ENCODE measurements around the gene GSE1.

Gene GSE1

GRCh38 chr16:85580684-85581083 lies 32.4 kb upstream of the GSE1 start:
- Histone ChIP-seq H3K27me3 (ENCODE audit: control insufficient read depth, low read length) (no peaks in the 10 kb centered on the region), H3K9me3 (ENCODE audit: control insufficient read depth, insufficient read depth, low read length) (no peaks in the 10 kb centered on the region), H3K79me2 (ENCODE audit: control insufficient read depth, low read length) (no peaks in the 10 kb centered on the region), H3K9me2 (replicated peaks; ENCODE audit: control insufficient read depth, low read length) (no peaks in the 10 kb centered on the region), H3K4me1 (ENCODE audit: control insufficient read depth, low read length) (no peaks in the 10 kb centered on the region), H3F3A (ENCODE audit: control insufficient read depth, insufficient read depth) (no peaks in the 10 kb centered on the region), H3K36me3 (ENCODE audit: control insufficient read depth, low read length) (no peaks in the 10 kb centered on the region), H4K20me1 (ENCODE audit: control insufficient read depth, insufficient read depth, low read depth, low read length) (peaks cover 2% of the 10 kb centered on the region; the same call in 1 of the 2 replicates), H3K4me3 (ENCODE audit: low read length) (no peak overlapping the region), H3K27ac (ENCODE audit: low read depth, low read length) (no peak overlapping the region), H3K4me2 (ENCODE audit: low read length) (no peak overlapping the region)
- TF ChIP-seq, protein P1, sequence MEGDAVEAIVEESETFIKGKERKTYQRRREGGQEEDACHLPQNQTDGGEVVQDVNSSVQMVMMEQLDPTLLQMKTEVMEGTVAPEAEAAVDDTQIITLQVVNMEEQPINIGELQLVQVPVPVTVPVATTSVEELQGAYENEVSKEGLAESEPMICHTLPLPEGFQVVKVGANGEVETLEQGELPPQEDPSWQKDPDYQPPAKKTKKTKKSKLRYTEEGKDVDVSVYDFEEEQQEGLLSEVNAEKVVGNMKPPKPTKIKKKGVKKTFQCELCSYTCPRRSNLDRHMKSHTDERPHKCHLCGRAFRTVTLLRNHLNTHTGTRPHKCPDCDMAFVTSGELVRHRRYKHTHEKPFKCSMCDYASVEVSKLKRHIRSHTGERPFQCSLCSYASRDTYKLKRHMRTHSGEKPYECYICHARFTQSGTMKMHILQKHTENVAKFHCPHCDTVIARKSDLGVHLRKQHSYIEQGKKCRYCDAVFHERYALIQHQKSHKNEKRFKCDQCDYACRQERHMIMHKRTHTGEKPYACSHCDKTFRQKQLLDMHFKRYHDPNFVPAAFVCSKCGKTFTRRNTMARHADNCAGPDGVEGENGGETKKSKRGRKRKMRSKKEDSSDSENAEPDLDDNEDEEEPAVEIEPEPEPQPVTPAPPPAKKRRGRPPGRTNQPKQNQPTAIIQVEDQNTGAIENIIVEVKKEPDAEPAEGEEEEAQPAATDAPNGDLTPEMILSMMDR (IDR thresholded peaks at IDR 0.05; ENCODE audit: low read depth, low read length, poor library complexity, severe bottlenecking): no peak
- TF ChIP-seq EZH2phosphoT487 (IDR thresholded peaks at IDR 0.05; ENCODE audit: borderline replicate concordance, low read length): no peak

DNA sequence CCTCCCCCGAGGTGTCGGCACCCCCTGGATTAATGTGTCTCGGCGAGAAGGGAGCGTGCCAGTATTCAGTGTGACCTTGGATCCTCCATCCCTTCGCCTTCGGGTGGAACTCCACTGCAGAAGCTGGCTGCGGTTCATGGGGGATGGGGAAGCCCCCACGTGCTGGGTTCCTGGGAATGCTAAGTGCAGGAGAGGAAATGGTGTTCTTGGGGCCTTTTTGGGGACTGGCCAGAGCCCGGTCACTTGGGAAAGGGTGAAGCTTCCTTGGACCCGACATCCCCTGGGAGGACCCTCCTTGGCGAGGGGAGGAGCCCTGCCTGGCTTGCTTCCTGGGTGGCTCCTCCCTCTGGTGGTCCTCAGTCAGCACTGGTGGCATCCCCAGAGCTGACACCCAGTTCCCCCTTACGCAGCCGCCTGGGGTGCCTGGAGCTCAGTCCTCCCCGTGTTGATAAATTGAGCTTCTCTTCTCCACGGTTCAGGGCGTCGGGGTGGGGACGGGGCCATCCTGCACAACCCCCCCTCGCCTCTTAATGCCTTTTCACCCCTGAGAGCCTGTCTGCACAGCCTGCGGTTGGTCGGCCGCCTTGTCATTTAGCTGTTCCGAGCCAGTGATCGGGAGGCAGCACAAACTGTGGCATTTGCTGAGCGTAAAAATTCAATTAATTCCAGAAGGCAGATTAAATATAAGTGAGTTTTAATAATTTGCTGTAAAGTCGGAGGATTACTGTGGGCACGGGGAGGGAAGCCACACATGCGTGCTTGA lies 30.7 kb upstream of the GSE1 start:
- no peaks in the 10 kb centered on the region for H3F3A ChIP-seq (ENCODE audit: control insufficient read depth, insufficient read depth)
- H3K79me2 ChIP-seq (ENCODE audit: control insufficient read depth, low read length): no peaks in the 10 kb centered on the region
- no peak overlapping the region for H3K4me2 ChIP-seq (ENCODE audit: low read length)
- no peaks in the 10 kb centered on the region for H3K27me3 ChIP-seq (ENCODE audit: control insufficient read depth, low read length)
- H3K9me3 ChIP-seq (ENCODE audit: control insufficient read depth, insufficient read depth, low read length): no peaks in the 10 kb centered on the region
- H3K9me2 ChIP-seq (replicated peaks; ENCODE audit: control insufficient read depth, low read length): no peaks in the 10 kb centered on the region
- TF ChIP-seq, protein P1 (IDR thresholded peaks at IDR 0.05; ENCODE audit: low read depth, low read length, poor library complexity, severe bottlenecking): no peak
- TF ChIP-seq EZH2phosphoT487 (IDR thresholded peaks at IDR 0.05; ENCODE audit: borderline replicate concordance, low read length): no peak
- H3K4me3 ChIP-seq (ENCODE audit: low read length): no peak overlapping the region
- H3K27ac ChIP-seq (ENCODE audit: low read depth, low read length): no peak overlapping the region
- H3K36me3 ChIP-seq (ENCODE audit: control insufficient read depth, low read length): no peaks in the 10 kb centered on the region
- no peaks in the 10 kb centered on the region for H3K4me1 ChIP-seq (ENCODE audit: control insufficient read depth, low read length)
- H4K20me1 ChIP-seq (ENCODE audit: control insufficient read depth, insufficient read depth, low read depth, low read length): no peaks in the 10 kb centered on the region

DNA sequence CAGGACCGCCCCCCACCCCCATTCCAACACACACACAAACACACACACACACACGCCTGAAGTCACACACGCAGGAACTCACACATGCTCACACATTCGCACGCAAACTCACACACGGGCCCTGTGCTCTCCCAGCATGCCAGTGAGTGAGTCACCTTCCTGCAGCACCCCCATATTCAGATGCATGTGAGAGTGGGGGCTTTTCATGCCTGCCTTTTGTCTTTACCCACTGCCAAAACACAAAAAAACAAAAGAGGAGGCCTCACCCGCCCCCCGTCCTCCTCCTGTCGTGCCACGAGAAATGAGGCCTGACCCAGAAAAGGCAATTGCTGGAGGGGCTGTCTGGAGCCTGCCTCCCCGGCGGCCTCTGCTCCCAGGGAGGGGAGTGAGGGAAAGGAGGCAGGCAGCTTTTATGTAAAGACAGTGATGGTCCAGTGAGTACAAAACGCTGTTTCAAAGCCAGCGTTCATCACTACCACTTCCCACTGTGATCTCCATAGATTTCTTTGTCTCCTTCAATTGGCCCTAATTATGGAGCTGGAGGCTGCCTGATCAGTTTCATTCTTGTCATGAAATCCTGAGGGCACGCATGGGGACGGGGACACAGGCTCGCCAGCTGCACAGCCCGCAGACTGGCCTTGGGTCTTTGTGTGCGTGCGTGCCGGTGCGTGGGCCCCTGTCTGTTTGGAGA lies 29.5 kb upstream of the GSE1 start:
- Histone ChIP-seq H3K9me3 (ENCODE audit: control insufficient read depth, insufficient read depth, low read length) (no peaks in the 10 kb centered on the region), H3K36me3 (ENCODE audit: control insufficient read depth, low read length) (no peaks in the 10 kb centered on the region), H3K4me2 (ENCODE audit: low read length) (no peak overlapping the region), H3K79me2 (ENCODE audit: control insufficient read depth, low read length) (no peaks in the 10 kb centered on the region), H3K4me3 (ENCODE audit: low read length) (no peak overlapping the region), H3F3A (ENCODE audit: control insufficient read depth, insufficient read depth) (no peaks in the 10 kb centered on the region), H3K9me2 (replicated peaks; ENCODE audit: control insufficient read depth, low read length) (no peaks in the 10 kb centered on the region), H4K20me1 (ENCODE audit: control insufficient read depth, insufficient read depth, low read depth, low read length) (no peaks in the 10 kb centered on the region), H3K27ac (ENCODE audit: low read depth, low read length) (no peak overlapping the region), H3K4me1 (ENCODE audit: control insufficient read depth, low read length) (no peaks in the 10 kb centered on the region), H3K27me3 (ENCODE audit: control insufficient read depth, low read length) (no peaks in the 10 kb centered on the region)
- TF ChIP-seq, protein P1 (IDR thresholded peaks at IDR 0.05; ENCODE audit: low read depth, low read length, poor library complexity, severe bottlenecking): no peak
- TF ChIP-seq EZH2phosphoT487 (IDR thresholded peaks at IDR 0.05; ENCODE audit: borderline replicate concordance, low read length): no peak

Measured in DOHH2 (cell line).